K562 (cell line): Measurements from ENCODE around the gene KYAT1. TPM values are rescaled to one million over a fixed set of nuclear protein-coding genes. Genes with fewer than 3 reads are reported as not detected.

Experiments used
- ATAC-seq: fragments of 200-7000 bp; cut with Tn5 transposase; 3 replicates; pipeline ENCODE4 v1.9.1; 2020; ENCODE audit warnings: moderate library complexity
- BruUV-seq: library from RNA; stranded (reverse); fragments of 400-500 nt; replicated peaks from 2 replicates; lab custom pipeline; 2021; lab: Mats Ljungman, UMichigan
- CTCF ChIA-PET: fragments of 300-600 bp; formaldehyde crosslinking; extraction: SDS; loops from one replicate; lab custom pipeline; 2021; ENCODE audit warnings: low intra/inter-chr PET ratio; lab: Yijun Ruan, JAX
- POLR2A ChIA-PET: fragments of 300-600, 350-650 bp; sonication (Branson Sonifier 250); formaldehyde crosslinking; extraction: SDS; loops from one replicate; lab custom pipeline; 2021; ENCODE audit warnings: antibody characterized with exemption, inconsistent platforms; lab: Yijun Ruan, JAX
- DNase-seq, 4 experiments: peaks; one replicate each; pipeline versions ENCODE4 v3.0.0 to v3.0.0-alpha.2; 2011 to 2018; ENCODE audit warnings: low spot score in 3 of 4, mixed read lengths in 3 of 4; ENCODE audit errors: extremely low read depth in 1 of 4
- FAIRE-seq: peaks from 2 replicates; lab custom pipeline; 2011; peaks lifted over from hg19 to GRCh38; lab: Jason Lieb, UNC
- H2AFZ ChIP-seq: 2 replicates; pipeline ENCODE4 v1.6.0; 2011; ENCODE audit warnings: low read depth, low read length, control low read depth, inconsistent platforms
- H3K27ac ChIP-seq: fragments of 200-600 bp; 3 replicates; pipeline ENCODE4 v1.8.0; 2011; ENCODE audit warnings: low read depth, mild to moderate bottlenecking, control low read depth, inconsistent platforms, low read length, moderate library complexity, mixed read lengths; ENCODE audit errors: extremely low read depth
- H3K27me3 ChIP-seq, 2 experiments: fragments of 300-600 bp in 1 of 2; 2 replicates in 1 of 2; 3 replicates in 1 of 2; pipeline versions ENCODE4 v1.6.0 to v1.8.0; 2011; ENCODE audit warnings: inconsistent platforms in 2 of 2, low read length in 2 of 2, mild to moderate bottlenecking in 1 of 2, mixed read lengths in 1 of 2, moderate library complexity in 1 of 2; ENCODE audit not compliant: control insufficient read depth in 2 of 2, insufficient read depth in 2 of 2
- H3K36me3 ChIP-seq: fragments of 300-600 bp; 3 replicates; pipeline ENCODE4 v1.8.0; 2011; ENCODE audit warnings: mild to moderate bottlenecking, low read length, inconsistent platforms; ENCODE audit not compliant: control insufficient read depth, insufficient read depth
- H3K4me1 ChIP-seq, 2 experiments: fragments of 200-600 bp in 1 of 2; replicated peaks in 1 of 2; 2 replicates in 1 of 2; 3 replicates in 1 of 2; pipeline versions ENCODE4 v1.5.1 to v1.8.0; 2011; ENCODE audit warnings: inconsistent platforms in 2 of 2, low read length in 2 of 2, mild to moderate bottlenecking in 1 of 2, mixed read lengths in 1 of 2, moderate library complexity in 1 of 2; ENCODE audit not compliant: control insufficient read depth in 2 of 2, insufficient read depth in 2 of 2
- H3K4me2 ChIP-seq: 2 replicates; pipeline ENCODE4 v1.6.1; 2011; ENCODE audit warnings: low read length, control low read depth, inconsistent platforms, mixed read lengths; ENCODE audit not compliant: insufficient read depth
- H3K4me3 ChIP-seq: fragments of 200-600 bp; sonication (generic), shearing (Covaris generic); 2 replicates; pipeline ENCODE4 v1.5.1; 2016; ENCODE audit warnings: control low read depth, inconsistent platforms
- H3K79me2 ChIP-seq: fragments of 200-600 bp; 3 replicates; pipeline ENCODE4 v1.8.0; 2011; ENCODE audit warnings: low read length, inconsistent platforms; ENCODE audit not compliant: control insufficient read depth, insufficient read depth
- H3K9ac ChIP-seq, 2 experiments: 2 replicates each; pipeline versions ENCODE4 v1.6.0 to v1.6.1; 2011; ENCODE audit warnings: low read depth in 2 of 2, low read length in 2 of 2, control low read depth in 1 of 2, inconsistent platforms in 1 of 2, mild to moderate bottlenecking in 1 of 2, mixed read lengths in 1 of 2; ENCODE audit not compliant: insufficient read depth in 1 of 2
- H3K9me1 ChIP-seq: one replicate; pipeline ENCODE4 v1.6.0; 2011; ENCODE audit warnings: inconsistent platforms, mild to moderate bottlenecking, low read length, moderate library complexity; ENCODE audit not compliant: control insufficient read depth, insufficient read depth
- H3K9me3 ChIP-seq: replicated peaks from 2 replicates; pipeline ENCODE4 v1.5.1; 2011; ENCODE audit warnings: low read depth, low read length, inconsistent platforms; ENCODE audit not compliant: control insufficient read depth, insufficient read depth
- H4K20me1 ChIP-seq: replicated peaks from 2 replicates; pipeline ENCODE4 v1.6.1; 2011; ENCODE audit warnings: low read length, inconsistent platforms, mixed read lengths; ENCODE audit not compliant: control insufficient read depth, insufficient read depth
- ATF1 ChIP-seq, 2 experiments: fragments of 450-650 bp in 1 of 2; IDR thresholded peaks; 2 replicates each; pipeline ENCODE4 v1.6.1; 2016; ENCODE audit warnings: missing compliant biosample characterization in 1 of 2, missing genetic modification characterization in 1 of 2
- BRF1 ChIP-seq: IDR thresholded peaks from 3 replicates; pipeline ENCODE4 v1.6.1; 2011; ENCODE audit warnings: borderline replicate concordance, mild to moderate bottlenecking; ENCODE audit not compliant: insufficient read length; ENCODE audit errors: extremely low read depth
- E2F3 ChIP-seq: fragments of 250-450 bp; sonication (Bioruptor Pico); IDR thresholded peaks from 2 replicates; pipeline ENCODE4 v1.4.0; 2020; ENCODE audit warnings: mild to moderate bottlenecking
- EP400 ChIP-seq: fragments of 450-650 bp; IDR thresholded peaks from 2 replicates; pipeline ENCODE4 v1.6.1; 2017; ENCODE audit warnings: antibody characterized with exemption, mild to moderate bottlenecking, moderate library complexity
- JUNB ChIP-seq: fragments of 450-650 bp; formaldehyde crosslinking; conservative IDR thresholded peaks from 2 replicates; pipeline ENCODE4 v1.4.0; 2020; ENCODE audit warnings: mild to moderate bottlenecking
- KAT8 ChIP-seq: fragments of 450-650 bp; IDR thresholded peaks from 2 replicates; pipeline ENCODE4 v1.6.1; 2016; ENCODE audit warnings: low read depth, mild to moderate bottlenecking
- KLF13 ChIP-seq: fragments of 450-650 bp; IDR thresholded peaks from 2 replicates; pipeline ENCODE4 v1.6.1; 2016; ENCODE audit warnings: missing genetic modification characterization, low read depth, mild to moderate bottlenecking, missing compliant biosample characterization, moderate library complexity, borderline replicate concordance
- MAFF ChIP-seq: IDR thresholded peaks from 2 replicates; pipeline ENCODE4 v1.6.1; 2012; ENCODE audit warnings: low read length, improper control_type of control experiment
- PPARD ChIP-seq: fragments of 250-450 bp; sonication (Bioruptor Pico); IDR thresholded peaks from 2 replicates; pipeline ENCODE4 v1.8.0; 2022; ENCODE audit warnings: inconsistent platforms, mild to moderate bottlenecking, moderate library complexity
- RBM15 ChIP-seq: fragments of 200-400 bp; formaldehyde crosslinking; IDR thresholded peaks from 2 replicates; pipeline ENCODE4 v1.6.1; 2018; ENCODE audit warnings: mild to moderate bottlenecking, low read length, moderate library complexity; ENCODE audit not compliant: insufficient read depth
- SIN3A ChIP-seq, 2 experiments: fragments of 150-350 bp in 1 of 2; IDR thresholded peaks; 2 replicates each; pipeline ENCODE4 v1.6.1; 2011 to 2016; ENCODE audit warnings: borderline replicate concordance in 2 of 2, low read depth in 2 of 2, low read length in 2 of 2, mild to moderate bottlenecking in 2 of 2, moderate library complexity in 2 of 2; ENCODE audit not compliant: control insufficient read depth in 1 of 2
- SMAD4 ChIP-seq: fragments of 250-450 bp; sonication (Bioruptor Pico); conservative IDR thresholded peaks from 2 replicates; pipeline ENCODE4 v1.8.0; 2021; ENCODE audit warnings: inconsistent platforms, mild to moderate bottlenecking, moderate library complexity
- ZBTB33 ChIP-seq: sonication (generic); formaldehyde crosslinking; IDR thresholded peaks from 2 replicates; pipeline ENCODE4 v1.8.1; 2023; ENCODE audit warnings: mild to moderate bottlenecking, missing genetic modification reagents
- ZNF24 ChIP-seq: fragments of 450-650 bp; IDR thresholded peaks from 2 replicates; pipeline ENCODE4 v1.6.1; 2016
- ZNF561 ChIP-seq: fragments of 450-650 bp; formaldehyde crosslinking; conservative IDR thresholded peaks from 2 replicates; pipeline ENCODE4 v1.4.0; 2020; ENCODE audit warnings: mild to moderate bottlenecking, moderate library complexity
- WGBS: fragments of 100-300 bp; shearing (Covaris generic); methylation state at CpG from one replicate; pipeline ENCODE4 v1.1.6; 2016; ENCODE audit warnings: low coverage, mixed read lengths; ENCODE audit not compliant: insufficient coverage; ENCODE audit errors: missing lambda C conversion rate; 5-methylcytosine and 5-hydroxymethylcytosine counted together
- in situ Hi-C: fragments of 300-500 bp; cut with MboI; formaldehyde crosslinking; loops from 4 replicates; pipeline ENCODE4 v1.15.0; 2018; ENCODE audit warnings: inconsistent platforms, mixed read lengths
- intact Hi-C: fragments of 100-400 bp; cut with micrococcal nuclease; formaldehyde crosslinking; loops from 2 replicates; pipeline ENCODE4 v1.14.2; 2022
- polyA plus RNA-seq, 8 experiments: library from polyadenylated mRNA; depleted of rRNA in 4 of 8; stranded (reverse) in 5 of 8; unstranded in 3 of 8; fragments of >200 nt; fragmentation: Nextera tagmentation in 2 of 8; fragmentation: Illumina TruSeq in 1 of 8; extraction: Ambion mirVana in 2 of 8; extraction: Trizol in 1 of 8; gene quantifications; 2 replicates each; pipeline versions ENCODE4 v1.2.1 to v1.2.3, GENCODE V29; 2011 to 2014; ENCODE audit warnings: inconsistent platforms in 1 of 8, missing spikeins in 1 of 8
- total RNA-seq, 7 experiments: library from RNA; depleted of rRNA in 6 of 7; stranded (reverse); fragments of >200 nt in 6 of 7; fragmentation: Illumina TruSeq in 2 of 7; extraction: Trizol in 2 of 7; gene quantifications; 2 replicates each; pipeline versions ENCODE4 v1.2.1 to v1.2.3, GENCODE V29; 2011 to 2021; ENCODE audit warnings: low replicate concordance in 1 of 7

Gene KYAT1
- total and polyA plus RNA-seq, 9 of the 15 experiments (the other 6 are each of a cell fraction or from before 2014, with no cell fraction given), result 6.4 to 16.8 (median 11.1) TPM

DNA sequence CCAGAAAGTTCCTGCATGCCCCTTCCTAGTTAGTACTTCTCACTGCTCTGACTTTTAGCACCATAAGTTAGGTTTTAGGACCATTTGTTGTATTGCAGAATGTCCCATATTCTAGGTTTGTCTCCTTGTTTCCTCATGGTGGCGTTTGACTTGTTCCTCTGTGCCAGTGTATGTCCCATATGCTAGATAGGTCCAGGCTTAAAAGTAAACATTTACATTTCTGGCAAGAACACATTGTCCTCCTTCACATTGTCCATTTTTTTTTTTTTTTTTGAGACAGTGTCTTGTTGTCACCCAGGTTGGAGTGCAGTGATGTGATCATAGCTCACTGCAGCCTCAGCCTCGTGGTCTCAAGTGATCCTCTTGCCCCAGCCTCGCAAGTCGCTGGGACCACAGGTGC, 79.3 kb downstream of the KYAT1 start (continued):
- TF ChIP-seq KAT8 (no peak), ZNF561 (CRISPR knock-in tag) (no peak), PPARD (CRISPR knock-in tag) (no peak), BRF1 (no peak), SMAD4 (no peak)

DNA sequence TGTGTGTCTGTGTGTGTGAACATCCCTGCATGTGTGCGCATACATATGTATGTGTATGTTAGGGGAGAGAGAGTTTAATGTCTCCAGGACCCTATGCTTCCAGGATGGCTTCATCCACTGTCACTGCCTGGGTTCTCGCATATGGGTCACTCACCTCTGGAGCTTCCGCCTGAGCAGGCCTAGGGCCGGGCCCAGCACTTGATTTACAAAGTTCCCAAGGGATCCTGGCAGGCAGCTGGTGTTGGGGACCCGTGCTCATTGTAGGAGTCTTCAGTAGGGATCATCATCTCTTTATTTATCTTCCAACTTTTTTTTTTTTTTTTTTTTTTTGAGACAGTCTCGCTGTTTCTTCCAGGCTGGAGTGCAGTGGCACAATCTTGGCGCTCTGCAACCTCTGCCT, 81.7 kb downstream of the KYAT1 start:
- CTCF ChIA-PET, result no interaction called here
- ATAC-seq, result no peak
- in situ Hi-C loops, result no loop called here
- no peak overlapping the region for H3K4me2 ChIP-seq
- H3K9me1 ChIP-seq, result no peaks in the 10 kb centered on the region
- TF ChIP-seq ATF1 (CRISPR knock-in tag; IDR thresholded peaks at IDR 0.05), result no peak
- no peak for TF ChIP-seq ATF1 (tag; IDR thresholded peaks at IDR 0.05)
- TF ChIP-seq ZBTB33 (CRISPR knock-in tag), result no peak
- TF ChIP-seq MAFF, result no peak
- no peak for TF ChIP-seq E2F3 (CRISPR knock-in tag)
- TF ChIP-seq JUNB (CRISPR knock-in tag), result no peak
- no peak for TF ChIP-seq KLF13
- TF ChIP-seq ZNF24, result no peak
- no peak for TF ChIP-seq SIN3A (IDR thresholded peaks at IDR 0.05; ENCODE audit: borderline replicate concordance in 2 of 2, control insufficient read depth in 1 of 2, low read depth in 2 of 2, low read length in 2 of 2)
- no peak for TF ChIP-seq EP400
- no peak for TF ChIP-seq RBM15
- TF ChIP-seq, all 486 proteins: peak for 0
- Histone ChIP-seq H3K27ac (no peak overlapping the region), H2AFZ (no peak overlapping the region), H3K4me1 (no peaks in the 10 kb centered on the region; a peak in 1 of 5 replicates), H3K9me3 (no peaks in the 10 kb centered on the region), H3K79me2 (no peaks in the 10 kb centered on the region), H3K36me3 (peaks cover 69% of the 10 kb centered on the region), H3K27me3 (no peaks in the 10 kb centered on the region), H3K4me3 (no peak overlapping the region), H3K9ac (no peak overlapping the region), H4K20me1 (no peaks in the 10 kb centered on the region)
- no TSS peak for BruUV-seq
- intact Hi-C loops, result no loop called here
- DNase-seq, result no peak
- 92% methylated on average over 6 of the region's 7 CpGs for WGBS
- POLR2A ChIA-PET, result no interaction called here
- no peak for FAIRE-seq
